ENCODE results near the gene HPX.

DNA sequence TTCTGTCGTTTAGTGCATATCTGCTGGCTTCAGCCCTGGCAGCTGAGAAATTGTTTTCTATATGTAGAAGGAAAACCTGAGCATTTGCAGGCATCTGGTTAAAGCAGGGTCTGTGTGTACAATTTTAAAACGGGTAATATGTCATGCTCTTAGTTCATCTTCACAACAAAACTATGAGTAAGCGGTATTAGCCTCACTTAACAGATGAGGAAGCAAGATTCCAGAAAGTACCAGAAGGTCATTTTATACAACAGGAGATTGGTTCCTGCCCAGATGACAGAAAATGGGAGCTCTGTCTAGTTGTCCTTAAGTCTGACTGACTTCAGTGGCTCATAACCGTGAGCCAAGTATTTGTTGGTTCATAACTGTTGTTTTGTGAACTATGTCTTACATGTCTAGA is 41.7 kb upstream of the HPX start:
- TF ChIP-seq GATA2 (IDR thresholded peaks at IDR 0.05; ENCODE audit: low read depth, low read length) (no peak), GATA3 (IDR thresholded peaks at IDR 0.05; ENCODE audit: low read depth, low read length) (no peak)
